Measurements from ENCODE around the gene ATP8A2. TPM values are rescaled to one million over a fixed set of nuclear protein-coding genes. Genes with fewer than 3 reads are reported as not detected.

The ATP8A2 gene
- total and polyA plus RNA-seq, 12 donors = under 0.01 to 0.18 (median 0.10) TPM; not detected in 3

DNA sequence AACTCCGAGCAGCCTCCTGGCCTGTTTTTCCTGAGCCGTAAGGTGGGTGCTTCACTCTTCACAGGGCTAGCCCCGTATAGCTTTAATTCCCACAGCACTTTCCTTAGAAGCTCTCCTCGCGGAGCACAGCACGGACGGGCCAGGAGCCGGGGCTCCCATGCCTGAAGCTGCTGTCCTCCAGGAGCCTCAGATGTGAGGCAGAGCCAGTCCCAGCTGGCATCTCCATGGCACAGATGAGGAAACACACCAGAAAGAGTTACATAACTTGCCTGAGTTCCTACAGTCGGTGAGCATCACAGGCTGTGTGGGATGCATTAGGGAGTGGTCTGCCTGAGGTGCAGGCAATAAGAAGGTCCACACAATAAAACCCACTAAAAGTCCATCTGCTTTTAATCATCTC, 118.5 kb downstream of the ATP8A2 start:
- WGBS, 2 donors = 76 to 78% methylated on average over 9 of the region's 9 CpGs
- no peak for DNase-seq
- TF ChIP-seq, protein P1, sequence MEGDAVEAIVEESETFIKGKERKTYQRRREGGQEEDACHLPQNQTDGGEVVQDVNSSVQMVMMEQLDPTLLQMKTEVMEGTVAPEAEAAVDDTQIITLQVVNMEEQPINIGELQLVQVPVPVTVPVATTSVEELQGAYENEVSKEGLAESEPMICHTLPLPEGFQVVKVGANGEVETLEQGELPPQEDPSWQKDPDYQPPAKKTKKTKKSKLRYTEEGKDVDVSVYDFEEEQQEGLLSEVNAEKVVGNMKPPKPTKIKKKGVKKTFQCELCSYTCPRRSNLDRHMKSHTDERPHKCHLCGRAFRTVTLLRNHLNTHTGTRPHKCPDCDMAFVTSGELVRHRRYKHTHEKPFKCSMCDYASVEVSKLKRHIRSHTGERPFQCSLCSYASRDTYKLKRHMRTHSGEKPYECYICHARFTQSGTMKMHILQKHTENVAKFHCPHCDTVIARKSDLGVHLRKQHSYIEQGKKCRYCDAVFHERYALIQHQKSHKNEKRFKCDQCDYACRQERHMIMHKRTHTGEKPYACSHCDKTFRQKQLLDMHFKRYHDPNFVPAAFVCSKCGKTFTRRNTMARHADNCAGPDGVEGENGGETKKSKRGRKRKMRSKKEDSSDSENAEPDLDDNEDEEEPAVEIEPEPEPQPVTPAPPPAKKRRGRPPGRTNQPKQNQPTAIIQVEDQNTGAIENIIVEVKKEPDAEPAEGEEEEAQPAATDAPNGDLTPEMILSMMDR (IDR thresholded peaks at IDR 0.05) = no peak
- Histone ChIP-seq H3K4me3 (no peak overlapping the region), H3K9me3 (peaks cover 0 to 3% (median 0%) of the 10 kb centered on the region in 11 donors), H3K27ac (no peak overlapping the region), H3K36me3 (no peaks in the 10 kb centered on the region), H3K27me3 (peaks cover 0 to 41% (median 12%) of the 10 kb centered on the region in 7 donors), H3K4me1 (no peaks in the 10 kb centered on the region)
- ATAC-seq = no peak
- intact Hi-C loops (cut with DNase I) = no loop called here

DNA sequence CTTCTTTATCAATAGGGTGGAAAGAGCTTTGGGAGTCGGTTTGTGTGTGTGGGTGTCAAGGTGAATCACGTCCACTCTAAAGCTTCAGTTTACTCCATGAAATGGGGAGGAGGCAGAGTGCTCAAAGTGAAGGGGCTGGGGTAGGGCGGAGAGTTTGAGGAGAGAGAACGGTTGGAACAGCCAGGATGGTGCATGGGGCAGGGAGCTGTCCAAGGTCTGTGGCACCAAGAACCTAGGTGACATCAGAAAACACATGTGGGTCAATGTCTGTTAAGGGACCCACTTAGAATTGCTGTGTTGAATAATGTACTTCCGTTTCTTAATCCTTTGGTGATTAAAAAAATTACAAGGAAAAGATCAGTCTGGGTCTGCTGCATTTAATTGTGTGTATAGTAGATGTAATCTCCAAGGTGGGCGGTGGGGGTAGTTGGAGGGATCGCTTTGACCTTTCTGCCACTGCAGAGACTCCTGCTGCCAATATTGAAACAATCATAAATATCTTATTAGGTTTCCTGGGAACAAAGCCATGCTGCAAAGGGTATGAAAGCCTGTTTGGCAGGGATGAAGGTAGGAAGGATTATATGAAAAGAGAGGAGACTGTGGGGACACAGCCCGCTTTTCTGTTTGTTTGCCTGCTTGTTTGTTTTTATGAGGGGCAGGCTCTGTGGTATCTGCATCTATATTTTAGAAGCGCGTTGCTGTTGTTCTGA, 122.3 kb downstream of the ATP8A2 start:
- intact Hi-C loops (cut with DNase I) = no loop called here
- 68 to 70% methylated on average over 10 of the region's 10 CpGs for WGBS, 2 donors
- H3K9me3 ChIP-seq = peaks cover 0 to 3% (median 0%) of the 10 kb centered on the region in 11 donors
- peaks cover 0 to 29% (median 20%) of the 10 kb centered on the region in 7 donors for H3K27me3 ChIP-seq
- ATAC-seq = no peak
- H3K4me1 ChIP-seq = no peaks in the 10 kb centered on the region
- H3K36me3 ChIP-seq = no peaks in the 10 kb centered on the region
- TF ChIP-seq, protein P1 (IDR thresholded peaks at IDR 0.05) = no peak
- H3K4me3 ChIP-seq = no peak overlapping the region
- no peak for DNase-seq
- no peak overlapping the region for H3K27ac ChIP-seq

DNA sequence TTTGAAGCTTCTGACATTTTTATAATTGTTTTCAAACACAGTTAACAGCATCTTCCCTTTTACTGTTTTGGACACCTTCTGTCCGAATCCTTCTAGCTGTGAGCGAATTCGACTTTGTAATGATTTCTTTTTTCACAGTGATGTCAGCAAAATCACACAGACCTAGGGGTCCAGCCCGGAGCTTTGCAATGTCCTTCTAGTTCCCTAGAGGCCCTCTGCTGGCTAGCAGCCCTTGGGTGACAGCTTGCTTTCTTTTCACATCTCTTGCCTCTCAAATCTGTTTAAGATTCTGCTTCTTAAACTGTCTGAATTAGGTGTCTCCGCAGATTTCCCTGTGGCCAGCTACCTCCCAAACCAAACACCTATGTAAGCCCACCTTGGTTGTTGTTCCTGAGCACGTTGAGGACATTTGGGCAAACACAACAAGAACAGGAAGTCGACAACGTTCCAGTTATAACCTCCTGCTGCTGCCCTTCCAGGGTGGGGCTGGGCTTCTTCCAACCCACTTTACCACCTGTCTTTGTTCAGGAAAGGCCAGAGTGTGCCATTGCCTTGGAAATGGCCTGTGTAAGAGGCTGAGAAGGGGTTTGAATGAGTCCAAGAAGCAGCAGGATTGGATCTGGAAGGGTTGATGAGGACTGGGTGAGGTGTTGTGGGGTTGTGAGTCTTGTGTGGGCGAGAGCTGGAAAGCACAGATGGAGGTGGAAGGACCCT, 123.1 kb downstream of the ATP8A2 start:
- no peaks in the 10 kb centered on the region for H3K4me1 ChIP-seq
- DNase-seq (no peak), ATAC-seq (no peak)
- H3K27ac ChIP-seq = no peak overlapping the region
- TF ChIP-seq, protein P1 (IDR thresholded peaks at IDR 0.05) = no peak
- peaks cover 0 to 33% (median 19%) of the 10 kb centered on the region in 7 donors for H3K27me3 ChIP-seq
- intact Hi-C loops (cut with DNase I) = no loop called here
- WGBS, 2 donors = 53 to 62% methylated on average over 9 of the region's 9 CpGs
- no peak overlapping the region for H3K4me3 ChIP-seq
- H3K36me3 ChIP-seq = no peaks in the 10 kb centered on the region
- H3K9me3 ChIP-seq = peaks cover 0 to 3% (median 0%) of the 10 kb centered on the region in 11 donors

GRCh38 chr13:25501231-25501630, 129.5 kb downstream of the ATP8A2 start:
- no peak overlapping the region for H3K27ac ChIP-seq
- peaks cover 0 to 44% (median 5%) of the 10 kb centered on the region in 7 donors for H3K27me3 ChIP-seq
- no peaks in the 10 kb centered on the region for H3K36me3 ChIP-seq
- H3K4me1 ChIP-seq = no peaks in the 10 kb centered on the region
- H3K4me3 ChIP-seq = no peak overlapping the region
- intact Hi-C loops (cut with DNase I) = no loop called here
- TF ChIP-seq, protein P1 (IDR thresholded peaks at IDR 0.05) = no peak
- H3K9me3 ChIP-seq = no peaks in the 10 kb centered on the region
- no peak for ATAC-seq
- DNase-seq = no peak
- WGBS, 2 donors = 60 to 69% methylated on average over 3 of the region's 3 CpGs
